OCI-LY7 (cell line): ENCODE data around the gene CD28.

Experiments used
- EZH2phosphoT487 ChIP-seq: fragments of 200-600 bp; sonication (generic); IDR thresholded peaks from 2 replicates; pipeline ENCODE4 v1.6.1; 2018; ENCODE audit warnings: low read depth, borderline replicate concordance, mild to moderate bottlenecking, mixed run types, antibody characterized with exemption, low read length, moderate library complexity, mixed read lengths
- TF ChIP-seq, protein P1 (sequence below): fragments of 200-600 bp; sonication (generic); conservative IDR thresholded peaks from 2 replicates; pipeline ENCODE4 v1.5.1; 2014; ENCODE audit warnings: mild to moderate bottlenecking, antibody characterized with exemption, low read length, moderate library complexity, mixed read lengths

DNA sequence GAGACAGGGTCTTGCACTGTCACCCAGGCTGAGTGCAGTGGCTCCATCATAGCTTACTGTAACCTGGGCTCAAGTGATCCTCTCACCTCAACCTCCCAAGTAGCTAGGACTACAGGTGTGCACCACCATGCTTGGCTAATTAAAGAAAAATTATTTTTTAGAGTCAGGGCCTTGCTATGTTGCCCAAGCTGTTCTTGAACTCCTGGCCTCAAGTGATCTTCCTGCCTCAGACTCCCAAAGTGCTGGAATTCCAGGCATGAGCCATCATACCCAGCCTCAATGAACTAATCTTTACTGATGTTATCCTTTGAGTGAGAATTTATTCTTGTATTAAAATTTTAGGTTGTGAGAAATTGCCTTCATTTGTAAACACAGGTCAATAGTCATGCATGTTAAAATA, 27.0 kb upstream of the CD28 start:
- TF ChIP-seq, protein P1, sequence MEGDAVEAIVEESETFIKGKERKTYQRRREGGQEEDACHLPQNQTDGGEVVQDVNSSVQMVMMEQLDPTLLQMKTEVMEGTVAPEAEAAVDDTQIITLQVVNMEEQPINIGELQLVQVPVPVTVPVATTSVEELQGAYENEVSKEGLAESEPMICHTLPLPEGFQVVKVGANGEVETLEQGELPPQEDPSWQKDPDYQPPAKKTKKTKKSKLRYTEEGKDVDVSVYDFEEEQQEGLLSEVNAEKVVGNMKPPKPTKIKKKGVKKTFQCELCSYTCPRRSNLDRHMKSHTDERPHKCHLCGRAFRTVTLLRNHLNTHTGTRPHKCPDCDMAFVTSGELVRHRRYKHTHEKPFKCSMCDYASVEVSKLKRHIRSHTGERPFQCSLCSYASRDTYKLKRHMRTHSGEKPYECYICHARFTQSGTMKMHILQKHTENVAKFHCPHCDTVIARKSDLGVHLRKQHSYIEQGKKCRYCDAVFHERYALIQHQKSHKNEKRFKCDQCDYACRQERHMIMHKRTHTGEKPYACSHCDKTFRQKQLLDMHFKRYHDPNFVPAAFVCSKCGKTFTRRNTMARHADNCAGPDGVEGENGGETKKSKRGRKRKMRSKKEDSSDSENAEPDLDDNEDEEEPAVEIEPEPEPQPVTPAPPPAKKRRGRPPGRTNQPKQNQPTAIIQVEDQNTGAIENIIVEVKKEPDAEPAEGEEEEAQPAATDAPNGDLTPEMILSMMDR: no peak
- no peak for TF ChIP-seq EZH2phosphoT487
